ENCODE data around the gene SLC19A2. TPM values are rescaled to one million over a fixed set of nuclear protein-coding genes. Genes with fewer than 3 reads are reported as not detected.

SLC19A2 gene
- total and polyA plus RNA-seq, 2 donors (not counting 3 experiments of a cell fraction or from before 2014, with no cell fraction given): 5.2 to 5.4 TPM

GRCh38 chr1:169478094-169478672 is 7.6 kb downstream of the SLC19A2 start:
- POLR2A ChIA-PET: interaction anchor here (0.7 kb wide), 1 partner anchor 869 kb away, joined by 6 read pairs; no protein-coding TSS in a partner anchor
- dilution Hi-C loops (cut with MboI; ENCODE audit: extremely low pct_ligation_motif_present, low sequenced_read_pairs): no loop called here

More at GRCh38 chr1:169478094-169478672, 7.6 kb downstream of the SLC19A2 start:
- FAIRE-seq: no peak
- CTCF ChIA-PET: no interaction called here
- Histone ChIP-seq H3K27me3 (ENCODE audit: control insufficient read depth in 2 of 2, insufficient read depth in 2 of 2, low read length in 2 of 2) (no peaks in the 10 kb centered on the region), H2AFZ (ENCODE audit: low read depth, low read length) (no peak overlapping the region), H3K4me3 (replicated peaks in 1 of 3; ENCODE audit: insufficient read depth in 1 of 3, low read depth in 1 of 3, low read length in 3 of 3) (no peak overlapping the region), H3K27ac (ENCODE audit: insufficient read depth, low read depth, low read length) (no peak overlapping the region), H3K4me2 (ENCODE audit: insufficient read depth, low read length) (no peak overlapping the region), H4K20me1 (replicated peaks; ENCODE audit: control insufficient read depth, extremely low read depth, insufficient read depth, low read length) (no peaks in the 10 kb centered on the region), H3K9ac (replicated peaks; ENCODE audit: extremely low read depth, insufficient read depth, low read length) (no peak overlapping the region), H3K9me1 (replicated peaks; ENCODE audit: control insufficient read depth, extremely low read depth, insufficient read depth, low read length) (no peaks in the 10 kb centered on the region), H3K4me1 (ENCODE audit: control insufficient read depth, extremely low read depth, insufficient read depth, low read length) (no peaks in the 10 kb centered on the region), H3K79me2 (ENCODE audit: control insufficient read depth, insufficient read depth, low read length) (peaks cover 33% of the 10 kb centered on the region), H3K9me3 (replicated peaks; ENCODE audit: control insufficient read depth, insufficient read depth, low read length) (no peaks in the 10 kb centered on the region), H3K36me3 (ENCODE audit: control insufficient read depth in 2 of 2, extremely low read depth in 1 of 2, insufficient read depth in 2 of 2, low read length in 2 of 2) (no peaks in the 10 kb centered on the region)
- TF ChIP-seq EZH2 (IDR thresholded peaks at IDR 0.05; ENCODE audit: borderline replicate concordance, low read depth, low read length, severe bottlenecking) (no peak), MAX (IDR thresholded peaks at IDR 0.05; ENCODE audit: insufficient read depth, insufficient read length) (no peak), POLR2AphosphoS5 (IDR thresholded peaks at IDR 0.05; ENCODE audit: insufficient read depth, low read depth, low read length) (no peak), JUN (IDR thresholded peaks at IDR 0.05; ENCODE audit: borderline replicate concordance, insufficient read depth, insufficient read length, low read depth) (no peak), GATA2 (IDR thresholded peaks at IDR 0.05; ENCODE audit: insufficient read depth, insufficient read length, low read depth, low read length) (no peak)
- TF ChIP-seq, protein P1, sequence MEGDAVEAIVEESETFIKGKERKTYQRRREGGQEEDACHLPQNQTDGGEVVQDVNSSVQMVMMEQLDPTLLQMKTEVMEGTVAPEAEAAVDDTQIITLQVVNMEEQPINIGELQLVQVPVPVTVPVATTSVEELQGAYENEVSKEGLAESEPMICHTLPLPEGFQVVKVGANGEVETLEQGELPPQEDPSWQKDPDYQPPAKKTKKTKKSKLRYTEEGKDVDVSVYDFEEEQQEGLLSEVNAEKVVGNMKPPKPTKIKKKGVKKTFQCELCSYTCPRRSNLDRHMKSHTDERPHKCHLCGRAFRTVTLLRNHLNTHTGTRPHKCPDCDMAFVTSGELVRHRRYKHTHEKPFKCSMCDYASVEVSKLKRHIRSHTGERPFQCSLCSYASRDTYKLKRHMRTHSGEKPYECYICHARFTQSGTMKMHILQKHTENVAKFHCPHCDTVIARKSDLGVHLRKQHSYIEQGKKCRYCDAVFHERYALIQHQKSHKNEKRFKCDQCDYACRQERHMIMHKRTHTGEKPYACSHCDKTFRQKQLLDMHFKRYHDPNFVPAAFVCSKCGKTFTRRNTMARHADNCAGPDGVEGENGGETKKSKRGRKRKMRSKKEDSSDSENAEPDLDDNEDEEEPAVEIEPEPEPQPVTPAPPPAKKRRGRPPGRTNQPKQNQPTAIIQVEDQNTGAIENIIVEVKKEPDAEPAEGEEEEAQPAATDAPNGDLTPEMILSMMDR (IDR thresholded peaks at IDR 0.05; ENCODE audit: extremely low read depth in 1 of 2, insufficient read depth in 1 of 2, low read depth in 1 of 2, low read length in 2 of 2): no peak
- intact Hi-C loops (cut with micrococcal nuclease): no loop called here
- DNase-seq (ENCODE audit: low read depth, low spot score): no peak
- no TSS peak for BruUV-seq (replicated peaks)

Data from endothelial cell of umbilical vein (primary cell).